Measurements from ENCODE around the gene PAX8. TPM values are rescaled to one million over a fixed set of nuclear protein-coding genes. Genes with fewer than 3 reads are reported as not detected.

PAX8 gene
- total RNA-seq, 1 experiment from 2014 or later = 2.4 TPM

GRCh38 chr2:113260991-113261390 is 17.7 kb downstream of the PAX8 start:
- no peaks in the 10 kb centered on the region for H3K9me3 Mint-ChIP-seq (ENCODE audit: unreplicated experiment)
- BruUV-seq (replicated peaks) = no TSS peak
- no peaks in the 10 kb centered on the region for H3K36me3 Mint-ChIP-seq (ENCODE audit: insufficient read depth, unreplicated experiment)
- no peaks in the 10 kb centered on the region for H3K27me3 Mint-ChIP-seq (ENCODE audit: insufficient read depth, unreplicated experiment)
- ChIA-PET CTCF (interaction anchor here (0.8 to 5.9 kb wide), 3 partner anchors 12 to 43 kb away, joined by 3 to 34 read pairs (median 6); no protein-coding TSS in a partner anchor), POLR2A (interaction anchor here (0.7 kb wide), 1 partner anchor 156 kb away, joined by 3 read pairs; no protein-coding TSS in a partner anchor)
- DNase-seq (ENCODE audit: unreplicated experiment) = no peak
- H3K4me3 Mint-ChIP-seq (ENCODE audit: unreplicated experiment) = no peak overlapping the region
- no peak overlapping the region for H3K27ac Mint-ChIP-seq (ENCODE audit: low read depth, unreplicated experiment)
- TF ChIP-seq CTCF (IDR thresholded peaks at IDR 0.05; ENCODE audit: unreplicated experiment) = no peak
- no peaks in the 10 kb centered on the region for H3K4me1 Mint-ChIP-seq (ENCODE audit: insufficient read depth, unreplicated experiment)
- intact Hi-C loops (cut with micrococcal nuclease) = no loop called here

GRCh38 chr2:113258471-113259147 is 20.1 kb downstream of the PAX8 start:
- CTCF ChIA-PET = interaction anchor here (3.4 to 25.7 kb wide), 4 partner anchors 10 to 132 kb away, joined by 11 to 505 read pairs (median 28); no protein-coding TSS in a partner anchor
- H3K4me3 Mint-ChIP-seq (ENCODE audit: unreplicated experiment) = no peak overlapping the region
- POLR2A ChIA-PET = no interaction called here
- TF ChIP-seq CTCF (IDR thresholded peaks at IDR 0.05; ENCODE audit: unreplicated experiment) = no peak
- H3K36me3 Mint-ChIP-seq (ENCODE audit: insufficient read depth, unreplicated experiment) = no peaks in the 10 kb centered on the region
- no peak overlapping the region for H3K27ac Mint-ChIP-seq (ENCODE audit: low read depth, unreplicated experiment)
- peaks cover 5% of the 10 kb centered on the region for H3K9me3 Mint-ChIP-seq (ENCODE audit: unreplicated experiment)
- H3K27me3 Mint-ChIP-seq (ENCODE audit: insufficient read depth, unreplicated experiment) = no peaks in the 10 kb centered on the region
- BruUV-seq (replicated peaks) = no TSS peak
- H3K4me1 Mint-ChIP-seq (ENCODE audit: insufficient read depth, unreplicated experiment) = peaks cover 2% of the 10 kb centered on the region
- no peak for DNase-seq (ENCODE audit: unreplicated experiment)
- intact Hi-C loops (cut with micrococcal nuclease) = no loop called here

GRCh38 chr2:113257516-113258264 is 21.0 kb downstream of the PAX8 start:
- H3K4me1 Mint-ChIP-seq (ENCODE audit: insufficient read depth, unreplicated experiment) = peaks cover 9% of the 10 kb centered on the region
- no peak for DNase-seq (ENCODE audit: unreplicated experiment)
- H3K4me3 Mint-ChIP-seq (ENCODE audit: unreplicated experiment) = no peak overlapping the region
- intact Hi-C loops (cut with micrococcal nuclease) = no loop called here
- H3K9me3 Mint-ChIP-seq (ENCODE audit: unreplicated experiment) = peaks cover 5% of the 10 kb centered on the region
- POLR2A ChIA-PET = interaction anchor here (0.7 kb wide), 1 partner anchor 9 kb away, joined by 3 read pairs; no protein-coding TSS in a partner anchor
- no peak overlapping the region for H3K27ac Mint-ChIP-seq (ENCODE audit: low read depth, unreplicated experiment)
- no peaks in the 10 kb centered on the region for H3K27me3 Mint-ChIP-seq (ENCODE audit: insufficient read depth, unreplicated experiment)
- CTCF ChIA-PET = interaction anchor here (1.3 to 25.7 kb wide), 5 partner anchors 9 to 133 kb away, joined by 6 to 505 read pairs (median 23); no protein-coding TSS in a partner anchor
- TF ChIP-seq CTCF (IDR thresholded peaks at IDR 0.05; ENCODE audit: unreplicated experiment) = no peak
- H3K36me3 Mint-ChIP-seq (ENCODE audit: insufficient read depth, unreplicated experiment) = no peaks in the 10 kb centered on the region
- no TSS peak for BruUV-seq (replicated peaks)
